H7 (cell line): ENCODE measurements around the gene APP. TPM values are rescaled to one million over a fixed set of nuclear protein-coding genes. Genes with fewer than 3 reads are reported as not detected.

Experiments
- DNase-seq: peaks from one replicate; pipeline ENCODE4 v3.0.0; 2012
- H3K27me3 ChIP-seq: 2 replicates; pipeline ENCODE4 v1.6.0; 2011; ENCODE audit warnings: mild to moderate bottlenecking, low read length; ENCODE audit not compliant: control insufficient read depth, insufficient read depth
- H3K36me3 ChIP-seq: replicated peaks from 2 replicates; pipeline ENCODE4 v1.5.1; 2011; ENCODE audit warnings: low read length; ENCODE audit not compliant: control insufficient read depth, insufficient read depth
- H3K4me3 ChIP-seq: 2 replicates; pipeline ENCODE4 v1.5.1; 2011; ENCODE audit warnings: low read depth, mild to moderate bottlenecking, control low read depth, low read length, moderate library complexity; ENCODE audit not compliant: insufficient read depth
- total RNA-seq: library from RNA; depleted of rRNA; stranded (reverse); fragments of >200 nt; shearing (Covaris generic); gene quantifications from 2 replicates; pipeline ENCODE4 v1.2.3, GENCODE V29; 2014

The APP gene
- total RNA-seq, 1 experiment from 2014 or later: 316 TPM

DNA sequence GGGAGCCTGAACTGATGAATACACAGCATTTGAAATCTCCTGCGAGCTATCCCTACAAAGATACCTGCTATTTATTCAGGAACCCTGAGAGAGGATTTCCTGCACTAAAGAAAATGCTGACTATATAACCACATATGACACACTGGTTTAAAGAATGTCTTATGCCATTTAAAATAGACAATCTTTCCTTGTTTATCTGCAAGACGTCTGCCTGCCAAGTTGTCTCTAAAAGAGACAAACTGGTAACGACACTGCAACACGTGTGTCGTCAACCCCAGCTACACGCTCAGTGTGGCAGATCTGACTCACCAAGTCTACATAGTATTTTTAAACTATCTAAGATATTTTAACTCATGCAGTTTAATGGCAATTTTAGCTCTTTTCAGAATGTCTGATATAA lies 42.7 kb downstream of the APP start:
- no peak for DNase-seq
- Histone ChIP-seq H3K27me3 (no peaks in the 10 kb centered on the region), H3K36me3 (no peaks in the 10 kb centered on the region), H3K4me3 (no peak overlapping the region)

DNA sequence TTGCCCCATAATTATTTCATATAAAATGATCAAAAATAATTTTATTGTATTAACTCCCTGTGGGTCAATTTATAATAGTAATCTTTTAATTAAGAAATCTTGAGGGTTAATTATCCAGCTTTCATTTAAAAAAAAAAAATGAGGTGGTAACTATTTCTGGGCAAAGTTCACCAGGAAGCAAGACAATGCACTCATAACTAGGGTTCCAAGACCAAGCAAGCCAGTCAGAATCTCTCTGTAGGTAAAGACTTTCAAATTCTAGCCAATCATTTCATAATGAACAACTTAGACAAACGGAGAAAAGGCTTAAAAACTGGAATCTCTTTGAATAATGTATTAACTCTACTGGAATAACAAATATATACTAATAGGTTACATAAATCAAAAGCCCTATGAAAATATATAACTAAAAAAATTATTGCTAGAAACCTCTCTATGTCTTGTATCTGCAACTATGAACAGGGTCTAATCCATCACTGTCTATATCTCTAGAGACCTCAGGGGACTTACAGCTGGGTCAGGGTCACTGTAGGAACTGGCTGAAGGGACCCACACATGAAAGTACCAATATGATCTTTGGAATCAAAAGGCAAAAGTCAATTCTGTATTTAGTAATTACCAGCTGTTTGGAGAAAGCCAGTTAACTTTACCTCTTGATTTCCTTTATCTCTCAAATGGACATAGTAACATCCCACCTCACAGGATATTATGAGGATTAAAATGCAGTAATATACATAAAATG lies 43.3 kb downstream of the APP start:
- no peak overlapping the region for H3K4me3 ChIP-seq
- no peaks in the 10 kb centered on the region for H3K36me3 ChIP-seq
- no peaks in the 10 kb centered on the region for H3K27me3 ChIP-seq
- DNase-seq: no peak

DNA sequence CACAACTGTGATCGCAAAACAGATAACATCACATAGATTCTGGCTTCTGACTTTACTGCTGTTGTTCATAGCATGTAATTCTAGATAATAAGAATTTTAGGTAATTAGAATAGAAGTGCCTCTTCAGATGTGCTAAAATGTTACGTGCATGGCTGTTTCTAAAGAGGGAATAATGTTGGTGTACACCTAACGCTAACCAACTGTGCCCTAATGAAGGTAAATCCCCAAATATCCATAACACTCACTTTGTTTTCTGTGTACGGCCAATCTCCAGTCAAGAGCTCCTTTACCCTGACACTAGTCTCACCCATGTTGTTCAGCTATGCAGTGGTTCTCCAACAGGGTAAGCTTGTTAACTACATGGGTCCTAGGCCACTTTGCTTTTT lies 44.4 kb downstream of the APP start:
- no peak for DNase-seq
- Histone ChIP-seq H3K27me3 (no peaks in the 10 kb centered on the region), H3K4me3 (no peak overlapping the region), H3K36me3 (no peaks in the 10 kb centered on the region)

DNA sequence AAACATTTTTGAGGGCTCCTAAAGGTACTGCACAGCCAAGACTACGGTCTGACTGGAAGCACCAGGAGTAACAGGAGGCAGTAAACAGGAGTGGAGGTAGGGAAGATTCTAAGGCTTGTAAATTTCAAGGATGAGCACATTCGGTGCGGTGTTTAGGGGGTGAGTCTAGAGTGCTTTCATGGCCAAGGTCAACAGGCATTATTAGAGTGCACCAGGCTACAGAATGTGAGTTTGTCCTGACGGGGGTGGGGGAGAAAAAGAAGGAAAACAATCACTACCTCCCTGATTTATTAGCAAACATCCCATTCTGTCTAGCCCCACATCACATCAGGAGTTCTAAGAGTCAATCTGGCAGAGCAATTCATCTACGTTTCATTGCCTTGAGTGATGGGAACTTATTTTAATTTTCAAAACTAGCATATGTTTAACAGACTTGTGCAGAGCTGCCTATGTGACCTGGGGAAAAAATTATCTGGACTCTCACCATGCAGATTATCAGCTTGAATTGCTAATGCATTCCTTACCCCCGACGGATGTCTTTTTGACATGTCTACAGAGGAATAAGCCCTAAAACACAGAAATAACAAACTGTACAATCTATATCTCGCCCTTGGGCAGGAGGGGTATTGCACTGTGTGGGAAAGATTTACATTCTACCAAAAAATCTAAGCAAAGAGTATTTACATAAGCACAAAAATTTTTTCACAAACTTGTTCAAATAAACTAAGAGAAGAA lies 45.0 kb downstream of the APP start:
- Histone ChIP-seq H3K27me3 (no peaks in the 10 kb centered on the region), H3K4me3 (no peak overlapping the region), H3K36me3 (no peaks in the 10 kb centered on the region)
- DNase-seq: no peak

DNA sequence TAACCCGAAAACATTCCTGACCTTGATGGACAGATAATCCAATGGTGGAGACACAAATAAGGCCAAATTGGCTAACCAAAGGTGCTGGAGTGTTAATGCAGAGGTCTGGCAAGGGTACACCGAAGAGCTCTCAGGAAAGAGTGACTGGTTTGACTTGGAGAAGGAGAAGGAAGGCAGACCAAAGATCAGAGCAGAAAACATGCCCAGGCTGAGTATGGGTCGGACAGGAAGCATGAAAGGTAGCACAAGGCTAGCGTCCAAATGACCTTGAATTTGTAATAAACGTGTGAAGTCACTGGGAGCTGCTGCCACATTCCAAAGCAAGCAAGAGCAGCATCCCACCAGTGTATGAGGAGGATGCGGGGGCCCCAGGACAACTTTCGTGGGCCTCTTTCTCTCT lies 45.7 kb downstream of the APP start:
- no peak overlapping the region for H3K4me3 ChIP-seq
- H3K27me3 ChIP-seq: no peaks in the 10 kb centered on the region
- no peak for DNase-seq
- no peaks in the 10 kb centered on the region for H3K36me3 ChIP-seq

DNA sequence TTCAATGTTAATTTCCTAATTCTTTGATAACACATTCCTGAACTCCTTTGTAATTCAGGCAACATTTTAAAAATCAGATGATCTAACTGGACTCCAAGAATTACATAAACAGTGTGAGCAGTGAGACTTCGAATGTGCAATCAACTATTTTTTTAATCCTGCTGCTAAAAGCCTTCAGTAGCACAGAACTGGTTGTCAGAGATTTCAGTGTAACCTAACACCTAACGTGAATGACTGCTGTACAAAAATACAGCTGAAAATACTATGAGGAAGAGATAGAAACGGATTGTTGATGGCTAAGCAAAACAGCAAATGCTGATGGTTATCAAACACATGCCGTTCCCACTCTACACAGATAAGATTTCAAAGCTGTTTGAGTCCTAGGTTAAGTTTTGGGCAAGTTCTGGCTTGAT lies 46.1 kb downstream of the APP start:
- H3K27me3 ChIP-seq: no peaks in the 10 kb centered on the region
- H3K36me3 ChIP-seq: no peaks in the 10 kb centered on the region
- DNase-seq: no peak
- no peak overlapping the region for H3K4me3 ChIP-seq

DNA sequence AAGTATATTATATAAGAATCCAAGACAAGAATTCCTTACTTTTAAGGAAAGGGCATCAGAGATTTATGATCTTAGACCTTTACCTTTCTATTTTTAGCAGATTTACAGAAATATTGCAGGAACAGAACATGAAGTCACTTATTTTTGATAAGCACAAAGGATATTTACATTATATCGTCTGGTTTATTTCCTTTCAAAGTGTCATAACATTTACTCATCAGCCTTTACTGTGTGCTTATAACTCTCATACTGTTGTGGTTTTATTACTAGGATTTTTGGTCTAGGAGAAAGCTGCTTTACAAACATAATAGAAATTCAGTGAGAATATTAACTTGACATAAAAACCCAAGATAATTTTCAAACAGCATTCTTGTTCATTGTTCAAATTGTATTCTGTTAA lies 47.6 kb downstream of the APP start:
- no peak for DNase-seq
- Histone ChIP-seq H3K36me3 (no peaks in the 10 kb centered on the region), H3K27me3 (no peaks in the 10 kb centered on the region), H3K4me3 (no peak overlapping the region)

DNA sequence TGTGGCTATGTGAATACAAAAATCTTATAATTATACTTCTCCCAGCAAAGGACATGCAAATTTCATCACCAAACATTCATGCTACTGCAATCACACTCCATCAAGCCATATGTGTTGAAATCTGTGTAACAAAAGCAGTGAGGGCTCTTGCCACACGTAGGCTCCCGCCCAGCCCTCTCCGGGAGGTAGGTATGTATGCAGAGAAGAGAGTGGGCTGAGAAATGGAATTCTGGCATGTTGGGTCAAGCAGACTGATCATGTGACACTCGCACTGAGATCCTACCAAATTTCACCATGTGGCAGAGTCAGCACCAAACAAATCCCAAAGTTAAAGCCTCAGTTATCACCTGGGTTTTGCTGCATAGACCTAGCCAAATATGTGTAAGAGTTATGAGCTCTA lies 49.7 kb downstream of the APP start:
- H3K27me3 ChIP-seq: no peaks in the 10 kb centered on the region
- no peaks in the 10 kb centered on the region for H3K36me3 ChIP-seq
- no peak for DNase-seq
- H3K4me3 ChIP-seq: no peak overlapping the region

DNA sequence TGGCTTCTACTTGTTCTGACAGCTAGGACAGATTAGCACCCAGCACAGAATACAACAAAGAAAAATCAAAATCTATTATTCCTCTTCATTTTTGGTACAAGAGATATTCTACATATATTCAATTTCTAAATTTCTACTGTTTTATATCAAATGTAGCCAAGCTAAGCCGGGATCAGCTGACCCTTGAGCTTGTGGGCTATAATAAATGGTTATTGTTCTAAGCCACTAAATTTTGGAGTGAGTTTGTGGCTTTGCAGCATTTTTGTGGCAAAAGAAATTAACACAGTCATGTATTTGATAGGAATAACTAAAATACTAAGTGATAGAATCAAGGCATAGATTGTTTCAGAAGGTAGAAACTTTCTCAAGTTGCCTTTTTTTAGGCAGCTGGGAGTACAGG lies 50.7 kb downstream of the APP start:
- H3K36me3 ChIP-seq: no peaks in the 10 kb centered on the region
- DNase-seq: no peak
- no peak overlapping the region for H3K4me3 ChIP-seq
- H3K27me3 ChIP-seq: no peaks in the 10 kb centered on the region

DNA sequence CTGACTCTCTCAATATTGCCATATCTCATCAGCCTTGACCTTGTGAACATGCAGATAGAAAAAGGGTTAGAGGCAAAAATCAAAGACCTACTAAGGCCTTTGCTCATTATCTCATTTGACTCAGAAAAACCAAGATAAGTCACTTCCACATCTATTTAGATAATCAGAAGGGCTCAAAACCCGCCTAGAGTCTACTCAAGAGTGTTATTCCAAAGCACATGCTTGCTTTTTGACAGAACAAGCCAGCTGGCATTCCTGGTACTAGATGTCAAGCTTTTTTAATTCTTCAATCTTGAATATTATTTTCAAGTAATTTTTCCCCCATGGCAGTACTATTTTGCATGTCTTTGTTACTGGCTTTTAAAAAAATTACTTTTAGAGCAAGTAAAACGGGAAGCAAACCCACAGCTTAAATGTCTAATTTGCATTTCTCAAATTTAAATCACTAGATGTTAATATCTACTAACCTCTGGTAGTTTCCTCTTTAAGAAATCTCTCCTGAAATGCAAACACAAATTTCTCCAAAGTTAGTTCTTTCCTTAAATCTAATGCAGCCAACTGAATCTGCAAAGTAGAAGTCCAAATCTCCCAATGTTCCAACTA lies 51.5 kb downstream of the APP start:
- H3K4me3 ChIP-seq: no peak overlapping the region
- H3K36me3 ChIP-seq: no peaks in the 10 kb centered on the region
- DNase-seq: no peak
- no peaks in the 10 kb centered on the region for H3K27me3 ChIP-seq

DNA sequence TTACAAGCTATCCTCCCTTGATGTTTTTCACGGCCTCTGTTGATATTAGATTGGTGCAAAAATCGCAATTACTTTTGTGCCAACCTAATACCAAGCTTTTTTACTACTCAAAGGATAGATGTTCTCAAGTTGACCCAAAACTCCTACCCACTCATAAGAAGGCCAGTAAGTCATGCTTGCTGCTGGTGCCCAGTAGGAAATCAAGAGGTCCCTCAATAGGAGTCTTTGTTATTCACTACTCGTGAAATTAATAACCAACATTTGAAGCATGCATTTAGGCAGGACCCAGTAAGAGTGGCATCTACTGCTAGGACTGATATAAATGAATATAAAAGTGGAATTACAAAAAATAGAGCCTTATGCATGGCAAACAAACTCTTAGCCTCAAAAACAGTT lies 52.6 kb downstream of the APP start:
- H3K36me3 ChIP-seq: no peaks in the 10 kb centered on the region
- no peaks in the 10 kb centered on the region for H3K27me3 ChIP-seq
- no peak overlapping the region for H3K4me3 ChIP-seq
- no peak for DNase-seq

DNA sequence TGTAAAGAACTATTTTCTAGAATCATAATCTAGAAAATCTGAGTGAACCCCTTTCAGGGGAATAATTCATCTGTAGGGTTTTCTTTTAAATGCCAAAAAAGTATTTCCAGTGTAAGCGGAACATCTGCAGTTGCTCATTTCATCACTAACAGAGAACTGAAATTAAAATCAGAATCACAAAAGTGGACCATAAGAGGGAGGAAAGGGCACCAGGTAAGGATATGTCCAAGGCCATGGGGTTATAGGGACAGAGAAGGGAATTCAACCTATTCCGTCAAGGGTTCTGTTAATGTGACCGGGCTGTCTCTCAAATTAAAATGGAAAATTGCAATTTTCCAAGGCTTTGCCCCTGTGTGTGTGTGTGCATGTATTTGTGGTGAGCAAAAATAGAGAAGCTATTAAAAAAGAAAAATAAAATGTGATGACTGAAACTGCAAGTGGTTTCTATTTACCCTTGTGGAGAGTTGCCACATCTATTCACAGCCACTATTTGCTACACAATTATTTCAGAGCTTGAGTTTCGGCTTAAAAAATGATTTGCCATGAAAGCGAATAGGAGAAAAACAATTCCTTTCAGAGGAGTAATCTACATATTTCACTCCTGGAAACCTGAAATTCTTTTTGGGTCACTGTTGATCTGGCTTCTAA lies 53.1 kb downstream of the APP start:
- no peak for DNase-seq
- H3K27me3 ChIP-seq: no peaks in the 10 kb centered on the region
- H3K4me3 ChIP-seq: no peak overlapping the region
- H3K36me3 ChIP-seq: no peaks in the 10 kb centered on the region

DNA sequence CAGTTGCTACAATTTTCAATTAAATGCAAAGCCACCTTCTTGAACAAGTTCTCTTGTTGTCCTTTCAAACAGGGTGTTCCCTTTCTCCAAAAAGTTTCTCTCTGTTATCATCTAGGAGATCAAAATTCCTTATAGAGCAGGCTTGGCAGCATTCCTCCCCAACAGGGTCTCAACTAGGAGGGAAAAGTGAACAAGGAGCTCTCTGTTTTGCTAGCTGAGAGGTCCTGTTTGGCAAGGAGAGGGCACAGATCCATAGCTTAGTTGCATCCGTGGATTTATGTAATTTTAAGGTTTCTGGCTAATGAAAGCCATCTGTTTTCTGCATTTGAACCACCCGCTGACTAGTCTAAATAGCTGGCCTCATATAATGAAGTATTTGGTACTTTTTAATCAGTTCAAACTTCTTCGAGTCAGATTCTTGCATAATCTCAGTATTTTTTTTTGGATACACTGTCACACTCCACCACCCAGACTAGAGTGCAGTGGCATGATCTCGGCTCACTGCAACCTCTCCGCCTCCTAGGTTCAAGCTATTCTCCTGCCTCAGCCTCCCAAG lies 54.0 kb downstream of the APP start:
- DNase-seq: no peak
- H3K27me3 ChIP-seq: no peaks in the 10 kb centered on the region
- no peak overlapping the region for H3K4me3 ChIP-seq
- peaks cover 3% of the 10 kb centered on the region for H3K36me3 ChIP-seq

DNA sequence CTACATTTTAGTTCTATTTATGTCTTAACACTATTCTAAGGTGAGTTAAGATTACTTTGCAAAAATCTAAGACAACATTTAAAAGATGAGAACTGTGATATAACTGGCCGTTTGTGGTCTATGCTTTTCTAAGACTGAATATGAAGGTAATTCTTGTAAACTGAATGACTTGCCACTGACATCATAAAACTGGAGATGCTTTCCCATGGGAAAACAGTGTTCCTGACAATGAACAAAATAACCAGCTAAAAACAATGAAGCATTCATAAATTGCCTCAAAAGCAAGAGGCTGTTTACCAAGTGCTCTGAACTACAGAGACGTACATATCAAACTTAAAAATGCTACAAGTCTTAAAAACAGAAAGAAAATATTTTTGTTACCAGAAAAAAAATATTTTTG lies 54.7 kb downstream of the APP start:
- peaks cover 3% of the 10 kb centered on the region for H3K36me3 ChIP-seq
- H3K4me3 ChIP-seq: no peak overlapping the region
- H3K27me3 ChIP-seq: no peaks in the 10 kb centered on the region
- DNase-seq: no peak
